Measurements from ENCODE around the gene MEGF11.
A peak's percentile ranks its signal among the peaks of the same experiment; 100 is the strongest.

MEGF11 gene

GRCh38 chr15:66040211-66040892 lies 213.2 kb downstream of the MEGF11 start:
- no peaks in the 10 kb centered on the region for H3K36me3 ChIP-seq (ENCODE audit: insufficient read depth, insufficient read length, low read length)
- no peak overlapping the region for H3K4me3 ChIP-seq (ENCODE audit: insufficient read length, low read depth)
- peaks cover 5% of the 10 kb centered on the region; the same call in 1 of the 2 replicates for H3K9me3 ChIP-seq (ENCODE audit: insufficient read depth, low read length)
- peaks cover 20% of the 10 kb centered on the region for H3K4me1 ChIP-seq (ENCODE audit: insufficient read depth, insufficient read length)
- TF ChIP-seq YY1 (IDR thresholded peaks at IDR 0.05; ENCODE audit: insufficient read depth, insufficient read length) (no peak), SUZ12 (IDR thresholded peaks at IDR 0.05; ENCODE audit: extremely low read depth, insufficient read depth, insufficient read length) (no peak), ZNF274 (IDR thresholded peaks at IDR 0.05; ENCODE audit: low read depth, low read length) (no peak)
- H3K9ac ChIP-seq (ENCODE audit: insufficient read length, low read depth), result no peak overlapping the region
- no peaks in the 10 kb centered on the region for H3K27me3 ChIP-seq (ENCODE audit: insufficient read depth, insufficient read length)
- DNase-seq (ENCODE audit: low read depth, low spot score), result no peak

DNA sequence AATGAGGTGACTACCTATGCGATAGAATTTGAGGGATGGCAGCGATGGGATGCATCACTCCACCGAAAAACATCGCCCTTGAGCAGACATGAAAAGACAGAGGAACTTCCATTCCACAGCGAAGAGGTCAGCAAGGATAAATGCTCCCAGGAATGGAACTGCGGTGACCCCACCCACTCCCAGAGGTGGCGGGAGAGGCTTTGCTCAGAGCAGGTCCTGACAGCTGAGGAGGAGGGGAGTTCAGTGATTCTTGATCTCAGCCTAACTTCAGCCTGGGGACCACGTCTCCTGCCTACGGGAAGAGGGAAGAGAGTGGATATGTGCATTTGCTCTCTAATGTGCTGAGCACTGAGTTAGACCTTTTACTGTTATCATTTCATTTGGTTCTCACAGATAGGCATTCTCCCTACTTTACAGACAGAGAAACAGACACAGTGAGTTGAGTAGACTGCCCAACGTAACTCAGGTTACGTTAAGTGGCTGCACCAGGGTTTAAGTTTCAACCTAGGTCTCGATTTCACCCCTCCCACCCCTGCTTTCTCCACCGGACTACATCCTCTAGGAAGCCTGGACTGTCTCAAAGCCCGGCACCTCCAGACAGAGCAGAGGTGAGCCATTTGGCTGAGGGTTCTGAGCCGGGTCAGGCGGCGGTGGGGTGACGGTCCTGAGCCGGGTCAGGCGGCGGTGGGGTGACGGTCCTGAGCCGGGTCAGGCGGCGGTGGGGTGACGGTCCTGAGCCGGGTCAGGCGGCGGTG lies 214.3 kb downstream of the MEGF11 start:
- peak; percentile 42 for DNase-seq (ENCODE audit: low read depth, low spot score)
- TF ChIP-seq ZNF274 (IDR thresholded peaks at IDR 0.05; ENCODE audit: low read depth, low read length) (no peak), YY1 (IDR thresholded peaks at IDR 0.05; ENCODE audit: insufficient read depth, insufficient read length) (no peak), SUZ12 (IDR thresholded peaks at IDR 0.05; ENCODE audit: extremely low read depth, insufficient read depth, insufficient read length) (no peak)
- Histone ChIP-seq H3K9me3 (ENCODE audit: insufficient read depth, low read length) (no peaks in the 10 kb centered on the region), H3K27me3 (ENCODE audit: insufficient read depth, insufficient read length) (no peaks in the 10 kb centered on the region), H3K4me3 (ENCODE audit: insufficient read length, low read depth) (no peak overlapping the region), H3K9ac (ENCODE audit: insufficient read length, low read depth) (no peak overlapping the region), H3K36me3 (ENCODE audit: insufficient read depth, insufficient read length, low read length) (no peaks in the 10 kb centered on the region), H3K4me1 (ENCODE audit: insufficient read depth, insufficient read length) (peaks cover 20% of the 10 kb centered on the region)

DNA sequence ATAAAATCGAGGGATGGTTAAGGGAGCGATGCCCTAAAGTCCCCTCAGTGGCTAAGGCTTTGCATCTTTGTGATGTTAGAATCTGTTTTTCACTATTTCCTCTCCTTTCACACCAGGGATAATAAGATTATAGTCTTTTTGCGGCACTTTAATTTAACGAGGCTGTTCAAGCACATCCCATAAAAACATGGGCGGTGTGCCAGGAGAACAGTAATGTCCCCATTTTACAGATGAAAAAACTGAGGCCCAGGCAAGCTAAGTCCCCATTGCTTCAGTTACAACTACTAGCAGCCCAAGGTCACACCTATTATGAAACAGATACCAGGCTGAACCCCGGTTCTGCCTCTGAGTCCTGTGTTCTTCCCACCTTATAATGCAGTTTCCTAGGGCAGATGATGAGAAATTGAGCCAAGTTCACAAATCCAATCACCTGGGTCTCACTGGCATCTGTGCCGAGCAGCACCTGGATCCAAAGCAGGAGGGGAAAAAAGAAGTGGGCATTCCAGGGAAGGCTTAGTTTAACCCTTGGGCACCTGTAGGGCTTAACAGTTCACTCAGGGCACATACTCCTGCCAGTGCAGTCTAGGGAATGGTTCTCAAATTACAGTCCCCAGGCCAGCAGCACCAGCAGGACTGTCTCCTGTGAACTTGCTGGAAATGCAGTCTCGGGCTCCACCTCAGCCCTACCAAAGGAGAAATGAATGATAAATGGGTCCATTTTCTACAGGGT lies 215.0 kb downstream of the MEGF11 start:
- no peaks in the 10 kb centered on the region for H3K27me3 ChIP-seq (ENCODE audit: insufficient read depth, insufficient read length)
- no peak for TF ChIP-seq ZNF274 (IDR thresholded peaks at IDR 0.05; ENCODE audit: low read depth, low read length)
- TF ChIP-seq YY1 (IDR thresholded peaks at IDR 0.05; ENCODE audit: insufficient read depth, insufficient read length), result no peak
- no peak for TF ChIP-seq SUZ12 (IDR thresholded peaks at IDR 0.05; ENCODE audit: extremely low read depth, insufficient read depth, insufficient read length)
- no peak for DNase-seq (ENCODE audit: low read depth, low spot score)

DNA sequence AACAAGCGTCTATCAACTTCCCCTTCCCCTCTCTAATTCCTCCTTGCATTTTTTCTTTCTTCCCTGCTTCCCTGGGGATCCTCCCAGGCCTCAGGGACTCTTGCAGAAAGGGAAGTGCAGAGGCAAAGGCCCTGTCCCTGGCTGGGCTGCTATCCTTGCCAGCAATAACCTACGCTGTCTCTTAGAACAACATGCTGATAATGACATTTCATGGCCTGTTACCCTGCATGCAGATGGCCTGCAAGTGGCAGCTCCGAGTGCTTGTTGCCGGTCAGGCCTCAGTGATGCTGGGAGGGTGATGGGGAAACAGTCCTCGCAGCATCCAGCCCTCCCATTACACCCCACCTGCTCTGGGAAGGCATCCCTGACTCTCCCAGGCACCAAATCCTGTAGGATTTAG lies 216.7 kb downstream of the MEGF11 start:
- H3K4me1 ChIP-seq (ENCODE audit: insufficient read depth, insufficient read length), result peaks cover 18% of the 10 kb centered on the region
- TF ChIP-seq ZNF274 (IDR thresholded peaks at IDR 0.05; ENCODE audit: low read depth, low read length), result no peak
- TF ChIP-seq YY1 (IDR thresholded peaks at IDR 0.05; ENCODE audit: insufficient read depth, insufficient read length), result no peak
- TF ChIP-seq SUZ12 (IDR thresholded peaks at IDR 0.05; ENCODE audit: extremely low read depth, insufficient read depth, insufficient read length), result no peak
- H3K4me3 ChIP-seq (ENCODE audit: insufficient read length, low read depth), result no peak overlapping the region
- no peak for DNase-seq (ENCODE audit: low read depth, low spot score)
- H3K9me3 ChIP-seq (ENCODE audit: insufficient read depth, low read length), result peaks cover 5% of the 10 kb centered on the region; the same call in 1 of the 2 replicates
- no peaks in the 10 kb centered on the region for H3K36me3 ChIP-seq (ENCODE audit: insufficient read depth, insufficient read length, low read length)
- no peak overlapping the region for H3K9ac ChIP-seq (ENCODE audit: insufficient read length, low read depth)
- H3K27me3 ChIP-seq (ENCODE audit: insufficient read depth, insufficient read length), result no peaks in the 10 kb centered on the region

More for the DNA sequence above, 215.0 kb downstream of the MEGF11 start:
- Histone ChIP-seq H3K9me3 (ENCODE audit: insufficient read depth, low read length) (no peaks in the 10 kb centered on the region), H3K36me3 (ENCODE audit: insufficient read depth, insufficient read length, low read length) (no peaks in the 10 kb centered on the region), H3K4me1 (ENCODE audit: insufficient read depth, insufficient read length) (peaks cover 20% of the 10 kb centered on the region), H3K9ac (ENCODE audit: insufficient read length, low read depth) (no peak overlapping the region), H3K4me3 (ENCODE audit: insufficient read length, low read depth) (no peak overlapping the region)

DNA sequence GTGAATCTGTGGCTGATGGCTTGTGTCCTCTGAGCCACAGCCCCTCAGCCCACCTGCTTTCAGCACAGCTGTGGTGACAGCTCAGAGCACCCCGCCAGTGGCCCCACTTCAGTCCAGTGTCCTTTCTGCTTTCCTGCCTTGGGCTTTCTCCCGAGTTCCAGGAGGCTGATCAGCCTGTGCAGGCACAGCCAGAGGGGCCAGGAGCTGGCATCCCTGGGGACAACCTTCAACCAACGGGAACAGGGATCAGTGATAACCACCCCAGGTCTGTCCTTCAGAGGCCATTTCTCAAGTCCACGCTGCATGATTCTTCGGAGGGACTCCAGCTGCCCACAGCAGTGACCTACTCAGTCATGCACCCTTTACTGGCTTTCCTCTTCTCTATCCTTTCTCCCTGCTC lies 217.6 kb downstream of the MEGF11 start:
- no peaks in the 10 kb centered on the region for H3K27me3 ChIP-seq (ENCODE audit: insufficient read depth, insufficient read length)
- DNase-seq (ENCODE audit: low read depth, low spot score), result no peak
- H3K9me3 ChIP-seq (ENCODE audit: insufficient read depth, low read length), result peaks cover 8% of the 10 kb centered on the region; the same call in 1 of the 2 replicates
- H3K9ac ChIP-seq (ENCODE audit: insufficient read length, low read depth), result no peak overlapping the region
- no peak overlapping the region for H3K4me3 ChIP-seq (ENCODE audit: insufficient read length, low read depth)
- TF ChIP-seq SUZ12 (IDR thresholded peaks at IDR 0.05; ENCODE audit: extremely low read depth, insufficient read depth, insufficient read length) (no peak), YY1 (IDR thresholded peaks at IDR 0.05; ENCODE audit: insufficient read depth, insufficient read length) (no peak), ZNF274 (IDR thresholded peaks at IDR 0.05; ENCODE audit: low read depth, low read length) (no peak)
- no peaks in the 10 kb centered on the region for H3K36me3 ChIP-seq (ENCODE audit: insufficient read depth, insufficient read length, low read length)
- peaks cover 8% of the 10 kb centered on the region for H3K4me1 ChIP-seq (ENCODE audit: insufficient read depth, insufficient read length)

- Histone ChIP-seq H3K36me3 (ENCODE audit: insufficient read depth, insufficient read length, low read length) (no peaks in the 10 kb centered on the region), H3K4me3 (ENCODE audit: insufficient read length, low read depth) (no peak overlapping the region), H3K27me3 (ENCODE audit: insufficient read depth, insufficient read length) (no peaks in the 10 kb centered on the region), H3K4me1 (ENCODE audit: insufficient read depth, insufficient read length) (no peaks in the 10 kb centered on the region), H3K9me3 (ENCODE audit: insufficient read depth, low read length) (peaks cover 8% of the 10 kb centered on the region; the same call in 1 of the 2 replicates), H3K9ac (ENCODE audit: insufficient read length, low read depth) (no peak overlapping the region)
- DNase-seq (ENCODE audit: low read depth, low spot score), result no peak
- TF ChIP-seq SUZ12 (IDR thresholded peaks at IDR 0.05; ENCODE audit: extremely low read depth, insufficient read depth, insufficient read length), result no peak
- TF ChIP-seq YY1 (IDR thresholded peaks at IDR 0.05; ENCODE audit: insufficient read depth, insufficient read length), result no peak
- TF ChIP-seq ZNF274 (IDR thresholded peaks at IDR 0.05; ENCODE audit: low read depth, low read length), result no peak
Observed at GRCh38 chr15:66033143-66033542, 220.4 kb downstream of the MEGF11 start.
